Panc1 (cell line): Measurements from ENCODE around the gene SDHD.

Source experiments
- POLR2AphosphoS5 ChIP-seq: IDR thresholded peaks from 2 replicates; pipeline ENCODE4 v1.6.1; 2012; ENCODE audit warnings: mild to moderate bottlenecking, low read depth, low read length, moderate library complexity
- SIN3A ChIP-seq: IDR thresholded peaks from 2 replicates; pipeline ENCODE4 v1.6.1; 2012; ENCODE audit warnings: low read depth, mild to moderate bottlenecking, low read length, moderate library complexity, borderline replicate concordance; ENCODE audit not compliant: insufficient read depth
- TF ChIP-seq, protein P1 (sequence below): fragments of 450-650 bp; IDR thresholded peaks from 2 replicates; pipeline ENCODE4 v1.5.1; 2017; ENCODE audit warnings: mild to moderate bottlenecking

DNA sequence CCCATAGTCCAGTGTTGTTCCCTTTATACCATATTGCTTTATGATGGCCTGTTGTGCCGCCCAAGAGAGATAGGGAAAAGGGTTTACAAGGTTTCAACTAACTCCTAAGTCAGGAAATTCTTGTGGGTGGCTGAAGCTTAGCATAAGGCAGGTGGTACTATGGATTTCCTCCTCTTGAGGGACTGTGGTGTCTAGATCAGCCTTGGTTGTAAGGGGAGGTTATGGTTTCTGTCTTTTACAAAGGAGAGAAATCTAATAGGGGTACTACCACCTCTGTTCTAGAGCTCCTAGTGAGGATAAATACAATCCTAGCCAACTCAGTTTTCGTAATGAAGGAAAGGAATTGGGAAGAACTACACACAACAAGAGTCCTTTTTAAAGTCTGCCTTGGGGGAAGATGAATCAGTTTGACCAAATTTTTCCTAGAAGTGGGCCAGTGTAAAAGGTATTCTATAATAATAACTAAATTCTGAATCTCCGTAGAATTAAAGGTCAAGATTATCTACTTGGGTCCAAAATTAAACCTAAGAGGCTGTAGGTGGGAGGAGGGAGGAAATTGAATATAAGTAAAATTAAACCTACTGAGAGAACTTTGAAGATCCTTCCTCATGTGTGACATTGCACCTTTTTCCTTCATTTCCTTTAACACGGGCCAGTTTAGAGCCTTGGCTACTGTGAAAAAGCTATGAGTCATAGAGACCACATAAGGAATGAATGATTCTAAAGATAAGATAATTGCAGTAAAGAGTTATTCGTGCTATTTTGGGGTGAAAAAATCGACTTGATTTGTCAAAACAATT, 44.3 kb upstream of the SDHD start:
- TF ChIP-seq, protein P1, sequence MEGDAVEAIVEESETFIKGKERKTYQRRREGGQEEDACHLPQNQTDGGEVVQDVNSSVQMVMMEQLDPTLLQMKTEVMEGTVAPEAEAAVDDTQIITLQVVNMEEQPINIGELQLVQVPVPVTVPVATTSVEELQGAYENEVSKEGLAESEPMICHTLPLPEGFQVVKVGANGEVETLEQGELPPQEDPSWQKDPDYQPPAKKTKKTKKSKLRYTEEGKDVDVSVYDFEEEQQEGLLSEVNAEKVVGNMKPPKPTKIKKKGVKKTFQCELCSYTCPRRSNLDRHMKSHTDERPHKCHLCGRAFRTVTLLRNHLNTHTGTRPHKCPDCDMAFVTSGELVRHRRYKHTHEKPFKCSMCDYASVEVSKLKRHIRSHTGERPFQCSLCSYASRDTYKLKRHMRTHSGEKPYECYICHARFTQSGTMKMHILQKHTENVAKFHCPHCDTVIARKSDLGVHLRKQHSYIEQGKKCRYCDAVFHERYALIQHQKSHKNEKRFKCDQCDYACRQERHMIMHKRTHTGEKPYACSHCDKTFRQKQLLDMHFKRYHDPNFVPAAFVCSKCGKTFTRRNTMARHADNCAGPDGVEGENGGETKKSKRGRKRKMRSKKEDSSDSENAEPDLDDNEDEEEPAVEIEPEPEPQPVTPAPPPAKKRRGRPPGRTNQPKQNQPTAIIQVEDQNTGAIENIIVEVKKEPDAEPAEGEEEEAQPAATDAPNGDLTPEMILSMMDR = no peak
- TF ChIP-seq SIN3A (no peak), POLR2AphosphoS5 (no peak)
